Measurements from ENCODE around the gene LSM10.

LSM10 gene

GRCh38 chr1:36349839-36350238 lies 47.9 kb downstream of the LSM10 start:
- no peak for DNase-seq

GRCh38 chr1:36349241-36349671 lies 48.5 kb downstream of the LSM10 start:
- peak; percentile 32 for DNase-seq

- no peak for DNase-seq
Observed at GRCh38 chr1:36346741-36347370, 50.9 kb downstream of the LSM10 start.

DNA sequence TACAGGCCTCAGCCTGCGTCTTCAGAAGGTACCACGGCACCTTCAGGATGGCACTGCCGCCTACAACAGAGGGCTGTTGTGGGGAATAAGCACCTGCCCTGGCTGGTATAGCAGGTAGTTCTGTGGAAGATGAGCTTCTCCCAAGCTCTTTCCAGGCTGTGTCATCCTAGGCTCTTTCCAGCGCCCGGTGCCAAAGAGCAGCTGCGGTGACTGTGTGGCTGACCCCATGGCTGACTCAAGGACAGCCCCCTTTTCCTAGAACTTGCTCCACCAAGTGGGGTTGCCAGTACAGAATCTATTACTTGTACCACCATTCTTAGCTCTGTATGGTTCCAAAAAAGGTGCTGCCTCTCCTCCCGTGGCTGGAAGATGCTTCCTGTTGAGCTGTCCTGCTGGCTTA lies 52.4 kb downstream of the LSM10 start:
- no peak for DNase-seq

GRCh38 chr1:36344395-36344680 lies 53.4 kb downstream of the LSM10 start:
- DNase-seq, result no peak

DNA sequence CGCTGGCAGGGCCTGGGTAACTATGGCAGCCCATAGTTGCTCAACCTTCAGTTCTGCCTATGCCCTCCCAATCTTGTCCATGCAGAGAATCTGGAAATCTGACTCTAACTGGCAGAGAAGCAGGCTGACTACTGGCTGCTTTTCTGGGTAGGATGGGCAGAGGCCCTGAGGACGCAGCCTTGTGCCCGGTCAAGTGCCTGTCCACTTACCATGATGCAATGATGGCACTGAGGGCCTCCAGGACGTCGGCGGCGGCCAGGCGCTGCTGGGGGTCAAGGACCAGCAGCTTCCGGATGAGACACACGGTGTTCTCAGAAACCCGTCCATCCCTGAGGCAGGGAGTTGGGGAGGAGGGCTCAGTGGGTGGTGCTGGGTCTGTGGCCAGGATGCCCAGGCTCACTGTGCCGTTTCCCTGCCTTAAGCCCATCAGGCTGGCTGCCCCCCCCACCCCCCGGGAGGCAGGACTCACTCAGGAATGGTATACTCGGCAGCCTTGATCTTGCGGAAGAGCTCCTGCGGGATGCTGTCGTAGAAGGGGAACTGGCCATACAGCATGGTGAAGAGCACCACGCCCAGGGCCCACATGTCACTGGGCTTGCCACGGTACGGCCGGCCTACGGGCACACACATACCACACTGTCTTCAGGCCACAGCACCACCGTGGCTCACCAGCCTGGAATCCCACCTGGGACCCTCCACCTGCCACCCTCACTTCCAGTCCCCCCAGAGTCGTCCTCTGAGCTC lies 53.9 kb downstream of the LSM10 start:
- no peak for DNase-seq
